ENCODE results near the gene NAPG. TPM values are rescaled to one million over a fixed set of nuclear protein-coding genes. Genes with fewer than 3 reads are reported as not detected.
"Not testable (repeated sequence)": the region's sequence is repeated elsewhere in the genome, so short reads cannot be mapped to it uniquely, and the experiment has no call there.

Gene NAPG
- total and polyA plus RNA-seq, 10 donors = 8.9 to 44.8 (median 31.4) TPM

GRCh38 chr18:10564975-10565773 lies 39.3 kb downstream of the NAPG start:
- no peaks in the 10 kb centered on the region for H3K36me3 ChIP-seq
- no peak overlapping the region for H3K4me3 ChIP-seq
- intact Hi-C loops (cut with DNase I; ENCODE audit: low total_unique reads) = no loop called here
- TF ChIP-seq POLR2AphosphoS5 (IDR thresholded peaks at IDR 0.05) (no peak), POLR2A (IDR thresholded peaks at IDR 0.05) (no peak), CTCF (IDR thresholded peaks at IDR 0.05 in 8 of 11, conservative IDR thresholded peaks at IDR 0.05 in 3 of 11) (no peak)
- H3K27me3 ChIP-seq (replicated peaks in 1 of 7) = no peaks in the 10 kb centered on the region
- H3K4me1 ChIP-seq = peaks cover 0 to 7% (median 5%) of the 10 kb centered on the region in 6 donors
- DNase-seq = no peak
- H3K27ac ChIP-seq = no peak overlapping the region
- H3K9me3 ChIP-seq = peaks cover 0 to 4% (median 0%) of the 10 kb centered on the region in 8 donors
- 89 to 94% (median 90%) methylated on average over 10 of the region's 10 CpGs for WGBS, 5 donors

DNA sequence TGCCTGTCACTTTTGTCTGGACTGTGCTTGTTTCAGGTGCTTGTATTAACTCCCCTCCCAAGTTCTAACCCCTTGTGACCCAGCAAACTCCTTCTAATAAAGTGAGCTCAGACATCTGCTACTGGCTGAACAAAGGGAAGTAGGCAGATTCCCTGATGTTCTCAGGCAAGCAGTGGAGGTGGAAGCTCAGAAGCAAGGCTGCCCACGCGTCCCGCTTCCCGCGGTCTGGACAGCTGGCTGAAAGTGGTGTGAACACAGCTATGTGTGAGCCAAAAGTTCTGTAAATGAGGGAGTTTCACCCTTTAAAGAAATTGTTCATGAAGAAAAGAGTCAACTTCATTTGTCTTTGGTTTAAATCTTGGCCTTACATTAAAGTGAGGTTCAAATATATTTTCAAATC lies 40.0 kb downstream of the NAPG start:
- no peak for DNase-seq
- intact Hi-C loops (cut with DNase I; ENCODE audit: low total_unique reads) = no loop called here
- Histone ChIP-seq H3K27me3 (replicated peaks in 1 of 7) (no peaks in the 10 kb centered on the region), H3K27ac (no peak overlapping the region), H3K36me3 (no peaks in the 10 kb centered on the region), H3K4me1 (peaks cover 0 to under 1% (median 0%) of the 10 kb centered on the region in 6 donors), H3K9me3 (peaks cover 0 to 6% (median 0%) of the 10 kb centered on the region in 8 donors), H3K4me3 (no peak overlapping the region)
- WGBS, 5 donors = 64 to 90% (median 85%) methylated on average over 5 of the region's 5 CpGs
- no peak for TF ChIP-seq POLR2A (IDR thresholded peaks at IDR 0.05)
- no peak for TF ChIP-seq CTCF (IDR thresholded peaks at IDR 0.05 in 8 of 11, conservative IDR thresholded peaks at IDR 0.05 in 3 of 11)
- TF ChIP-seq POLR2AphosphoS5 (IDR thresholded peaks at IDR 0.05) = no peak

DNA sequence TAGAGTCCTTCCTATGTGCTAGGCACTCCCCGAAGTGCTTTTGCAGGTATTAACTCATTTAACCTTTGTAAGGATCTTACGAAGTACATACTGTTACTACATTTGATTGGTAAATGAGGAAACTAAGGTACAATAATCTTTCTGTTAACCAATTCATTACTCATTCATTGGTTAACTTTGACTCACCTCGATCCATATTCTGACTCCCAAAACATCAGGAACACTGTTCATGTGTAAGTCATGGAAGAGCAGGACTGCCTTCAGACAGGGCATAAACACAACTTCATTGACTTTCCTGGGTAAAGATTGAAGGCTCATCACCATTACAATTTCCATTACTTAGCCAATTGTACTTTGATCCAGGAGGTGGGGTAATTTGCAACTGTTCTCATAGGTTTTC lies 40.6 kb downstream of the NAPG start:
- H3K36me3 ChIP-seq = no peaks in the 10 kb centered on the region
- WGBS, 5 donors = 80 to 94% (median 89%) methylated on average over 3 of the region's 3 CpGs
- H3K4me3 ChIP-seq = no peak overlapping the region
- DNase-seq = no peak
- intact Hi-C loops (cut with DNase I; ENCODE audit: low total_unique reads) = no loop called here
- H3K27me3 ChIP-seq (replicated peaks in 1 of 7) = no peaks in the 10 kb centered on the region
- no peak overlapping the region for H3K27ac ChIP-seq
- TF ChIP-seq CTCF (IDR thresholded peaks at IDR 0.05 in 8 of 11, conservative IDR thresholded peaks at IDR 0.05 in 3 of 11) = no peak
- TF ChIP-seq POLR2A (IDR thresholded peaks at IDR 0.05) = no peak
- TF ChIP-seq POLR2AphosphoS5 (IDR thresholded peaks at IDR 0.05) = no peak
- no peaks in the 10 kb centered on the region for H3K4me1 ChIP-seq
- peaks cover 0 to 6% (median 0%) of the 10 kb centered on the region in 8 donors for H3K9me3 ChIP-seq

DNA sequence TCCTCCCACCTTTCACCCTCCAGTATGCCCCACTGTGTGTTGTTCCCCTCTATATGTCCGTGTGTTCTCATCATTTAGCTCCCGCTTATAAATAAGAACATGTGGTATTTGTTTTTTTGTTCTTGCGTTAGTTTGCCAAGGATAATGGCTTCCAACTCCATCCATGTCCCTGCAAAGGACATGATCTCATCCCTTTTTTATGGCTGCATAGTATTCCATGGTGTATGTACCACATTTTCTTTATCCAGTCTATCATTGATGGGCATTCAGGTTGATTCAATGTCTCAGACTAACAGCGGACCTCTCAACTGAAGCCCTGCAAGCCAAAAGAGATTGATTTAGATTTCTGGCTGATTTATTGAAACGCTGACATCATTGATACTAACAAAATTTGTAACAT lies 44.1 kb downstream of the NAPG start:
- H3K9me3 ChIP-seq; H3K4me1 ChIP-seq; H3K4me3 ChIP-seq; H3K27ac ChIP-seq; intact Hi-C loops (cut with DNase I; ENCODE audit: low total_unique reads); DNase-seq; H3K27me3 ChIP-seq (replicated peaks in 1 of 7); H3K36me3 ChIP-seq: not testable (repeated sequence)
- WGBS, 5 donors = 86 to 98% (median 88%) methylated on average over 5 of the region's 5 CpGs

Data from spleen (tissue), 11 donors.